ENCODE data around the gene PPDPF. TPM values are rescaled to one million over a fixed set of nuclear protein-coding genes. Genes with fewer than 3 reads are reported as not detected.

PPDPF gene
- total and polyA plus RNA-seq, 2 of the 8 experiments (the other 6 are each of a cell fraction or from before 2014, with no cell fraction given), result 30.5 to 138 TPM

DNA sequence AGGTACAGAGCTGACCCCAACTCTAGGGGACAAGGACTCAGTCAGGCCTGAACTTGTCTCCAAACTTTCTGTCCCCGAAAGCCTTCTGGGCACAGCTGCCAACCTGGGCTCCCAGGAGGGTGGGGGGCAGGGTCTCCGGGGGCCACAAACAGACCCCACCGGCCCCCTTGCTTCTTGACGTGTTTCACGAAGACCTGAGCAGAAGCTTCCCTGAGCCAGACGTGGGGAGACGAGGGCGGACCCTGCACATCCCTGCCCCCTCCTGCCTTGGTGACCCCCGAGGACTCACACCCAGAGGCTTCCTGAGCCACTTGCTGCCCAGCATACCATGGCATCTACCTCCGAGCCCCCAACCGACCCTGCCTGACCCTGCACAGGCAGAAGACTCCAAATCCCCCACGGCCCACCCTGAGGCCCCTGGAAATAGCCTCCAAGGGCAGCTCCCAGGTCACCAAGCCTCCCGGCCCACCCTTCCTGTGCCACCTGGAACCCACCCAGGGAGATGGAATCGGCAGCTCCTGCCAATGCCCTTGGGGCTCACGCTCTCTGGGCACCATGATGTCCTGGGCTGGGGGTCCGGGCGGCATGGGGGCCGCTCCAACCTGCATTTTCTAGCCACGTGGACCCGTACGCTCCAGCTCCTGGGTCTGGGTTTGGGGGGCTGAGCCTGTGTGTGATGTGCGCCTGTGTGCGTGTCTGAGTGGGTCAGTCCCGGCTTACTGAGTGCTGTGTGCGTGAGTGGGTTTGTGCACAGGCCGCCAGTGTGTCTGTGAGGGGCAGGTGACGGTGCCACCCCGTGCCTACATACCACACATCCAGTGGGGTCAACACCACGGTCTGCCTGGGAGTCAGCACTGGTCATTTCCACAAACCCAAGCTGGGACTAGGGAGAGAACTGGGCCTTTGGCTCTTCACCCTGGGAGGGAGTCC lies 19.1 kb downstream of the PPDPF start:
- peaks cover 0 to 14% (median 3%) of the 10 kb centered on the region in 4 experiments; a peak in 5 of 7 replicates for H3K4me1 ChIP-seq (replicated peaks in 1 of 4; ENCODE audit: control insufficient read depth in 3 of 4, insufficient read depth in 4 of 4, low read length in 3 of 4)
- H3K9me3 ChIP-seq (ENCODE audit: insufficient read depth in 2 of 2, low read depth in 1 of 2, low read length in 1 of 2), result no peaks in the 10 kb centered on the region
- H2BK15ac ChIP-seq (ENCODE audit: low read length), result no peak overlapping the region
- no peaks in the 10 kb centered on the region for H3K79me2 ChIP-seq (ENCODE audit: control insufficient read depth in 1 of 2, insufficient read depth in 2 of 2, low read length in 2 of 2)
- no peaks in the 10 kb centered on the region for H3K79me1 ChIP-seq (ENCODE audit: low read depth, low read length)
- no peaks in the 10 kb centered on the region for H3K27me3 ChIP-seq (replicated peaks in 1 of 4; ENCODE audit: control insufficient read depth in 3 of 4, extremely low read depth in 1 of 4, insufficient read depth in 3 of 4, low read length in 3 of 4)
- H3K27ac ChIP-seq (ENCODE audit: low read depth, low read length), result no peak overlapping the region
- no peak for DNase-seq (ENCODE audit: low read depth in 1 of 2, low spot score in 2 of 2)
- H2BK20ac ChIP-seq (ENCODE audit: low read length), result no peak overlapping the region
- H4K91ac ChIP-seq (replicated peaks; ENCODE audit: insufficient read length, low read length), result no peak overlapping the region
- H4K8ac ChIP-seq (ENCODE audit: extremely low read depth, insufficient read depth, low read length), result no peak overlapping the region
- no peak overlapping the region for H3K23ac ChIP-seq (ENCODE audit: insufficient read length)
- H2BK12ac ChIP-seq (ENCODE audit: low read depth, low read length), result peak overlapping the region; percentile 7; the same call in 1 of the 2 replicates
- H3K9ac ChIP-seq (replicated peaks in 1 of 4; ENCODE audit: extremely low read depth in 1 of 4, low read depth in 3 of 4, low read length in 3 of 4), result no peak overlapping the region
- ChIA-PET POLR2A (ENCODE audit: partially characterized antibody) (interaction anchor here (1.1 to 3.7 kb wide), 3 partner anchors 17 to 198 kb away, joined by 3 to 26 read pairs (median 3); partner anchors contain the start of gene PPDPF), CTCF (ENCODE audit: partially characterized antibody) (interaction anchor here (0.6 to 4.2 kb wide), 23 partner anchors 7 to 581 kb away, joined by 3 to 22 read pairs (median 5); partner anchors contain the start of genes FNDC11 and PPDPF)
- H2BK120ac ChIP-seq (replicated peaks; ENCODE audit: low read depth, low read length), result no peak overlapping the region
- H3K4me3 ChIP-seq (ENCODE audit: extremely low read depth in 1 of 4, insufficient read depth in 2 of 4, low read depth in 3 of 4, low read length in 4 of 4), result no peak overlapping the region
- no peaks in the 10 kb centered on the region for H3K23me2 ChIP-seq (ENCODE audit: low read depth, low read length)
- no peaks in the 10 kb centered on the region for H4K20me1 ChIP-seq (replicated peaks in 1 of 2; ENCODE audit: control insufficient read depth in 1 of 2, insufficient read depth in 2 of 2, low read length in 2 of 2)
- no peak overlapping the region for H4K5ac ChIP-seq (ENCODE audit: insufficient read length, low read depth, low read length)
- no peak overlapping the region; the same call in 1 of the 2 replicates for H2BK5ac ChIP-seq (ENCODE audit: low read depth, low read length)
- H2AFZ ChIP-seq (ENCODE audit: low read length), result no peak overlapping the region
- no peak overlapping the region for H3K14ac ChIP-seq (ENCODE audit: insufficient read length)
- no peak for FAIRE-seq
- H2AK5ac ChIP-seq (ENCODE audit: low read depth, low read length), result no peak overlapping the region
- H3K4ac ChIP-seq (replicated peaks; ENCODE audit: insufficient read length, low read depth, low read length), result peak overlapping the region; percentile 53
- no peak overlapping the region for H3K56ac ChIP-seq (replicated peaks; ENCODE audit: insufficient read length, low read depth, low read length)
- WGBS, 2 experiments (ENCODE audit: extremely low coverage in 1 of 2, insufficient coverage in 1 of 2, insufficient read length in 1 of 2, insufficient replicate concordance in 2 of 2, low coverage in 1 of 2, low lambda C conversion rate in 2 of 2, missing lambda C conversion rate in 1 of 2), result 94% methylated on average over 28 of the region's 29 CpGs; no CpG with 5 or more reads in 1 of the 2 experiments
- H3K4me2 ChIP-seq (ENCODE audit: insufficient read depth in 1 of 2, low read depth in 2 of 2, low read length in 2 of 2), result no peak overlapping the region
- H3K36me3 ChIP-seq (ENCODE audit: control insufficient read depth in 2 of 4, insufficient read depth in 4 of 4, low read length in 3 of 4), result no peaks in the 10 kb centered on the region
- no peak overlapping the region for H3K18ac ChIP-seq (ENCODE audit: extremely low read depth, low read length)
- TF ChIP-seq CTBP2 (IDR thresholded peaks at IDR 0.05; ENCODE audit: borderline replicate concordance, insufficient read depth, insufficient read length, low read length), result no peak
- no peak for TF ChIP-seq ZNF274 (IDR thresholded peaks at IDR 0.05; ENCODE audit: borderline replicate concordance, extremely low read depth, low read length)
- TF ChIP-seq SIX5 (IDR thresholded peaks at IDR 0.05; ENCODE audit: low read depth, low read length), result no peak
- no peak for TF ChIP-seq RXRA (IDR thresholded peaks at IDR 0.05; ENCODE audit: insufficient read depth, low read depth, low read length)
- TF ChIP-seq YY1 (IDR thresholded peaks at IDR 0.05; ENCODE audit: low read depth, low read length), result no peak
- no peak for TF ChIP-seq POLR2A (IDR thresholded peaks at IDR 0.05; ENCODE audit: control extremely low read depth in 1 of 2, low read depth in 2 of 2, low read length in 2 of 2)
- no peak for TF ChIP-seq SRF (IDR thresholded peaks at IDR 0.05; ENCODE audit: low read depth, low read length)
- TF ChIP-seq RNF2 (IDR thresholded peaks at IDR 0.05; ENCODE audit: borderline replicate concordance, low read depth, low read length, missing control alignments, poor library complexity, severe bottlenecking), result no peak
- no peak for TF ChIP-seq TAF7 (optimal IDR thresholded peaks at IDR 0.05; ENCODE audit: borderline replicate concordance, low read depth, low read length)
- no peak for TF ChIP-seq PHF8 (conservative IDR thresholded peaks at IDR 0.05; ENCODE audit: low read depth, low read length)
- no peak for TF ChIP-seq RFX5 (IDR thresholded peaks at IDR 0.05; ENCODE audit: borderline replicate concordance, low read depth, low read length)

Measured in H1 (cell line).